Melanocyte of skin (primary cell): Measurements from ENCODE around the gene HCN3. TPM values are rescaled to one million over a fixed set of nuclear protein-coding genes. Genes with fewer than 3 reads are reported as not detected.

Experiments used
- total RNA-seq, 2 donors: library from RNA; depleted of rRNA; stranded (reverse); fragments of >200 nt; gene quantifications; 2 replicates each; pipeline ENCODE4 v1.2.3, GENCODE V29; 2012

The HCN3 gene
- 1 to 10 TPM; 1.0 to 2.0 TPM for total RNA-seq

GRCh38 chr1:155277070-155277901 lies at the start of gene HCN3:
Gene HCN3, plus strand, starts transcription at chr1:155277463. Its CDS starts 128 bp downstream, at chr1:155277591.

GRCh38 chr1:155255243-155256007 lies 21.8 kb upstream of the HCN3 start, which contains the start of gene ENTREP3:
Gene ENTREP3, minus strand, starts transcription at chr1:155255483. Its CDS starts 606 bp downstream, at chr1:155254877.

GRCh38 chr1:155261852-155262673 lies 15.2 kb upstream of the HCN3 start, which contains the start of gene SCAMP3:
Gene SCAMP3, minus strand, starts transcription at chr1:155262360. Its CDS starts 209 bp downstream, at chr1:155262151.

GRCh38 chr1:155273343-155274245 lies 3.7 kb upstream of the HCN3 start, which contains the start of gene CLK2:
Gene CLK2, minus strand, starts transcription at chr1:155273504. Its CDS starts 2,527 bp downstream, at chr1:155270977.

GRCh38 chr1:155301342-155301841 lies 24.1 kb downstream of the HCN3 start, which contains the start of gene PKLR:
Gene PKLR, minus strand, starts transcription at chr1:155301438. Its CDS starts 43 bp downstream, at chr1:155301395.

GRCh38 chr1:155308493-155309422 lies 31.5 kb downstream of the HCN3 start, which contains the start of gene FDPS:
Gene FDPS, plus strand, starts transcription at chr1:155308866. Its CDS starts 924 bp downstream, at chr1:155309790.

GRCh38 chr1:155320661-155321617 lies 43.7 kb downstream of the HCN3 start, which contains the start of gene RUSC1:
Gene RUSC1, plus strand, starts transcription at chr1:155320894. Its CDS starts 880 bp downstream, at chr1:155321774.

Other genes starting within 250 kb of the HCN3 start
- under 1 TPM in 1 of 2 donors, not detected in 1; under 0.01 TPM for gene DCST2, start 243.7 kb upstream of the HCN3 start, total RNA-seq
- gene DCST1, start 243.6 kb upstream of the HCN3 start, total RNA-seq: under 1 TPM in 1 of 2 donors, not detected in 1; under 0.01 TPM
- gene ADAM15, start 226.1 kb upstream of the HCN3 start, total RNA-seq: 10 to 100 TPM; 65.7 to 78.6 TPM
- 1 to 10 TPM; 2.1 to 3.3 TPM for gene EFNA4, start 213.7 kb upstream of the HCN3 start, total RNA-seq
- gene EFNA3, start 198.6 kb upstream of the HCN3 start, total RNA-seq: under 1 TPM; 0.33 to 0.69 TPM
- gene EFNA1, start 149.6 kb upstream of the HCN3 start, total RNA-seq: 10 to 100 TPM in 1 of 2 donors, 1 to 10 TPM in 1; 8.3 to 13.4 TPM
- gene SLC50A1, start 141.6 kb upstream of the HCN3 start, total RNA-seq: 10 to 100 TPM; 33.3 to 43.4 TPM
- gene DPM3, start 136.9 kb upstream of the HCN3 start, total RNA-seq: 10 to 100 TPM; 33.3 to 74.0 TPM
- gene KRTCAP2, start 104.2 kb upstream of the HCN3 start, total RNA-seq: 100 to 1,000 TPM; 123 to 126 TPM
- gene TRIM46, start 103.6 kb upstream of the HCN3 start, total RNA-seq: 1 to 10 TPM; 3.4 to 4.3 TPM
- gene THBS3, start 69.6 kb upstream of the HCN3 start, total RNA-seq: 10 to 100 TPM in 1 of 2 donors, 1 to 10 TPM in 1; 8.0 to 10.3 TPM
- 10 to 100 TPM; 38.9 to 59.3 TPM for gene MTX1, start 68.8 kb upstream of the HCN3 start, total RNA-seq
- 1 to 10 TPM; 6.5 to 7.7 TPM for gene ENTREP3, start 22.0 kb upstream of the HCN3 start, total RNA-seq
- gene SCAMP3, start 15.1 kb upstream of the HCN3 start, total RNA-seq: 10 to 100 TPM; 61.3 to 67.8 TPM
- gene CLK2, start 4.0 kb upstream of the HCN3 start, total RNA-seq: 10 to 100 TPM; 19.6 to 20.3 TPM
- gene PKLR, start 24.0 kb downstream of the HCN3 start, total RNA-seq: under 1 TPM in 1 of 2 donors, not detected in 1; 0.33 TPM
- gene FDPS, start 31.4 kb downstream of the HCN3 start, total RNA-seq: 100 to 1,000 TPM; 295 to 435 TPM
- 10 to 100 TPM; 17.9 to 24.6 TPM for gene RUSC1, start 43.4 kb downstream of the HCN3 start, total RNA-seq